Measurements from ENCODE around the gene ERCC3.
A peak's percentile ranks its signal among the peaks of the same experiment; 100 is the strongest.

ERCC3 gene

GRCh38 chr2:127218812-127219170, 75.2 kb downstream of the ERCC3 start:
- ATAC-seq = peak; percentile 57

GRCh38 chr2:127217470-127218325, 76.2 kb downstream of the ERCC3 start:
- no peak for TF ChIP-seq GLIS3 (CRISPR knock-in tag; IDR thresholded peaks at IDR 0.05)
- TF ChIP-seq ZNF70 (CRISPR knock-in tag; IDR thresholded peaks at IDR 0.05) = no peak
- TF ChIP-seq PATZ1 (CRISPR knock-in tag; IDR thresholded peaks at IDR 0.05; ENCODE audit: borderline replicate concordance) = no peak
- no peak for TF ChIP-seq ZNF8 (CRISPR knock-in tag; IDR thresholded peaks at IDR 0.05)
- TF ChIP-seq CREB5 (CRISPR knock-in tag; IDR thresholded peaks at IDR 0.05; ENCODE audit: low read depth) = no peak
- no peak for TF ChIP-seq TCF4 (CRISPR knock-in tag; IDR thresholded peaks at IDR 0.05; ENCODE audit: borderline replicate concordance)
- no peak for ATAC-seq

More at GRCh38 chr2:127218812-127219170, 75.2 kb downstream of the ERCC3 start:
- TF ChIP-seq ZFP30 (CRISPR knock-in tag; IDR thresholded peaks at IDR 0.05) (no peak), CSRNP3 (CRISPR knock-in tag; IDR thresholded peaks at IDR 0.05) (no peak), CSDC2 (CRISPR knock-in tag; IDR thresholded peaks at IDR 0.05) (no peak), OSR1 (CRISPR knock-in tag; IDR thresholded peaks at IDR 0.05) (no peak), SNAI2 (CRISPR knock-in tag; IDR thresholded peaks at IDR 0.05) (no peak), TSHZ2 (CRISPR knock-in tag; IDR thresholded peaks at IDR 0.05) (no peak), BACH2 (CRISPR knock-in tag; IDR thresholded peaks at IDR 0.05; ENCODE audit: borderline replicate concordance) (no peak), PPARA (CRISPR knock-in tag; IDR thresholded peaks at IDR 0.05; ENCODE audit: borderline replicate concordance) (no peak), ZNF565 (CRISPR knock-in tag; conservative IDR thresholded peaks at IDR 0.05; ENCODE audit: low read depth) (no peak), POU6F1 (CRISPR knock-in tag; IDR thresholded peaks at IDR 0.05; ENCODE audit: borderline replicate concordance, low read depth) (no peak), ZC3H10 (CRISPR knock-in tag; IDR thresholded peaks at IDR 0.05) (no peak), CREB5 (CRISPR knock-in tag; IDR thresholded peaks at IDR 0.05; ENCODE audit: low read depth) (no peak), GLIS3 (CRISPR knock-in tag; IDR thresholded peaks at IDR 0.05) (no peak), PATZ1 (CRISPR knock-in tag; IDR thresholded peaks at IDR 0.05; ENCODE audit: borderline replicate concordance) (no peak), RARB (CRISPR knock-in tag; IDR thresholded peaks at IDR 0.05) (no peak)
